ENCODE results near the gene SEC14L5.

DNA sequence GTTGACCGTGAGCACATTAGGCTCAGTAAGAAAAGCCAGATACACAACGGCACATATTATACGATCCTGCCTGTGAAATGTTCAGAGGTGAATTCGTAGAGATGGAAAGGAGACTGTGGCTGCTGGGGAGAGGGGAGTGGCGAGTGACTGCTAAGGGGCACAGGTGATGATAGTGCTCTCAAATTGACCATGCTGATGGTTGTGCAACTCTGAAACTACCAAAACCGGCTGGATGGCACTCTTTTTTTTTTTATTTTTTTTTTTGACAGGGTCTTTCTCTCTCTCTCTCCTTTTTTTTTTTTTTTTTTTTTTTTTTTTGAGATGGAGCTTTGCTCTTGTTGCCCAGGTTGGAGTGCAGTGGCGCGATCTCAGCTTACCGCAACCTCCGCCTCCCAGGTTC, 8.1 kb upstream of the SEC14L5 start:
- TF ChIP-seq, protein P1, sequence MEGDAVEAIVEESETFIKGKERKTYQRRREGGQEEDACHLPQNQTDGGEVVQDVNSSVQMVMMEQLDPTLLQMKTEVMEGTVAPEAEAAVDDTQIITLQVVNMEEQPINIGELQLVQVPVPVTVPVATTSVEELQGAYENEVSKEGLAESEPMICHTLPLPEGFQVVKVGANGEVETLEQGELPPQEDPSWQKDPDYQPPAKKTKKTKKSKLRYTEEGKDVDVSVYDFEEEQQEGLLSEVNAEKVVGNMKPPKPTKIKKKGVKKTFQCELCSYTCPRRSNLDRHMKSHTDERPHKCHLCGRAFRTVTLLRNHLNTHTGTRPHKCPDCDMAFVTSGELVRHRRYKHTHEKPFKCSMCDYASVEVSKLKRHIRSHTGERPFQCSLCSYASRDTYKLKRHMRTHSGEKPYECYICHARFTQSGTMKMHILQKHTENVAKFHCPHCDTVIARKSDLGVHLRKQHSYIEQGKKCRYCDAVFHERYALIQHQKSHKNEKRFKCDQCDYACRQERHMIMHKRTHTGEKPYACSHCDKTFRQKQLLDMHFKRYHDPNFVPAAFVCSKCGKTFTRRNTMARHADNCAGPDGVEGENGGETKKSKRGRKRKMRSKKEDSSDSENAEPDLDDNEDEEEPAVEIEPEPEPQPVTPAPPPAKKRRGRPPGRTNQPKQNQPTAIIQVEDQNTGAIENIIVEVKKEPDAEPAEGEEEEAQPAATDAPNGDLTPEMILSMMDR (IDR thresholded peaks at IDR 0.05) = no peak
- TF ChIP-seq, protein P2, sequence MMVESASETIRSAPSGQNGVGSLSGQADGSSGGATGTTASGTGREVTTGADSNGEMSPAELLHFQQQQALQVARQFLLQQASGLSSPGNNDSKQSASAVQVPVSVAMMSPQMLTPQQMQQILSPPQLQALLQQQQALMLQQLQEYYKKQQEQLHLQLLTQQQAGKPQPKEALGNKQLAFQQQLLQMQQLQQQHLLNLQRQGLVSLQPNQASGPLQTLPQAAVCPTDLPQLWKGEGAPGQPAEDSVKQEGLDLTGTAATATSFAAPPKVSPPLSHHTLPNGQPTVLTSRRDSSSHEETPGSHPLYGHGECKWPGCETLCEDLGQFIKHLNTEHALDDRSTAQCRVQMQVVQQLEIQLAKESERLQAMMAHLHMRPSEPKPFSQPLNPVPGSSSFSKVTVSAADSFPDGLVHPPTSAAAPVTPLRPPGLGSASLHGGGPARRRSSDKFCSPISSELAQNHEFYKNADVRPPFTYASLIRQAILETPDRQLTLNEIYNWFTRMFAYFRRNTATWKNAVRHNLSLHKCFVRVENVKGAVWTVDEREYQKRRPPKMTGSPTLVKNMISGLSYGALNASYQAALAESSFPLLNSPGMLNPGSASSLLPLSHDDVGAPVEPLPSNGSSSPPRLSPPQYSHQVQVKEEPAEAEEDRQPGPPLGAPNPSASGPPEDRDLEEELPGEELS (CRISPR knock-in tag; IDR thresholded peaks at IDR 0.05) = no peak
- TF ChIP-seq ATF1 (CRISPR knock-in tag; IDR thresholded peaks at IDR 0.05) (no peak), GABPB1 (CRISPR knock-in tag; IDR thresholded peaks at IDR 0.05) (no peak)
